CD4-positive, alpha-beta T cell treated with Interleukin-1 beta for 1 hour (primary cell): ENCODE results near the gene RAB36.

Experiments used
- DNase-seq, 2 donors: peaks; one replicate each; pipeline ENCODE4 v3.0.0-alpha.2; 2020 to 2022

RAB36 gene

GRCh38 chr22:23138584-23139435, 6.5 kb upstream of the RAB36 start:
- DNase-seq: no peak

GRCh38 chr22:23140385-23140784, 4.9 kb upstream of the RAB36 start:
- no peak for DNase-seq

- DNase-seq: no peak
These were observed 2.7 kb upstream of the RAB36 start for GRCh38 chr22:23142546-23143105.

- no peak for DNase-seq
These were observed 2.2 kb upstream of the RAB36 start for GRCh38 chr22:23143119-23143518.

GRCh38 chr22:23144432-23144831, 845 bp upstream of the RAB36 start:
- no peak for DNase-seq

- DNase-seq: no peak
These were observed 697 bp downstream of the RAB36 start for GRCh38 chr22:23145878-23146470.

GRCh38 chr22:23146478-23147205, 1.4 kb downstream of the RAB36 start:
- no peak for DNase-seq

GRCh38 chr22:23147617-23148387, 2.5 kb downstream of the RAB36 start:
- DNase-seq: no peak

GRCh38 chr22:23149743-23150238, 4.5 kb downstream of the RAB36 start:
- DNase-seq: no peak

- DNase-seq: no peak
These were observed 5.5 kb downstream of the RAB36 start for GRCh38 chr22:23150762-23151161.

GRCh38 chr22:23151827-23152226, 6.5 kb downstream of the RAB36 start:
- no peak for DNase-seq

GRCh38 chr22:23152238-23153114, 7.2 kb downstream of the RAB36 start:
- DNase-seq: peak in 1 of 2 donors; percentile 32

GRCh38 chr22:23153994-23154393, 8.7 kb downstream of the RAB36 start:
- DNase-seq: no peak

- no peak for DNase-seq
These were observed 9.2 kb downstream of the RAB36 start for GRCh38 chr22:23154461-23154860.

GRCh38 chr22:23155143-23155542, 9.9 kb downstream of the RAB36 start:
- no peak for DNase-seq

- no peak for DNase-seq
These were observed 10.6 kb downstream of the RAB36 start for GRCh38 chr22:23155831-23156230.

- no peak for DNase-seq
These were observed 11.0 kb downstream of the RAB36 start for GRCh38 chr22:23156286-23156685.

GRCh38 chr22:23157560-23158515, 12.6 kb downstream of the RAB36 start:
- no peak for DNase-seq

GRCh38 chr22:23158516-23159290, 13.4 kb downstream of the RAB36 start:
- DNase-seq: no peak

GRCh38 chr22:23159291-23159630, 14.0 kb downstream of the RAB36 start:
- DNase-seq: no peak
